ENCODE data around the gene FAM110A.

The FAM110A gene

DNA sequence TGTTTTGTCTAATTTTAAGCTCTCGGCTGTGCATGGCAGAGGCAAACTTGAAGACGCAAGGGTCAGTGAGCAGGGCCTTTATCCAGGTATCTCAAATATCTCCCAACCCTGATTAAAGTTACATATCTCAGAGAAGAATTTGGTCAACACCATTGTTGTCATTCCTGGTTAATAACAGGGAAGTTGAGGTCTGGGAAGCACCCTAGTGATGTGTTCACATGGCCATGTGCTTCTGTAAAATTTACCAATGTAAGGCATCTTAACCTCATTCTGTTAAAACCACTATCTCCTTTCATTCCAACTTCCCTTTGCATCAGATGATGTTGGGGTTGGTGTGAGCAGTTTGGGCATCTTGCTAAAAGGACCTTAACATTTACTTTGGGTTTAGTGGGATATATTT, 4.0 kb upstream of the FAM110A start:
- ChIA-PET CTCF (interaction anchor here (1.0 to 1.8 kb wide), 2 partner anchors 15 to 128 kb away, joined by 3 to 6 read pairs; no protein-coding TSS in a partner anchor), POLR2A (interaction anchor here (0.6 kb wide), 1 partner anchor 348 kb away, joined by 3 read pairs; no protein-coding TSS in a partner anchor)
- DNase-seq: peak in 1 of 3 donors; percentile 46
- peak overlapping the region in 1 of 2 experiments; percentile 15 for H3K27ac ChIP-seq (ENCODE audit: insufficient read depth in 1 of 2, low read depth in 1 of 2, low read length in 2 of 2, poor library complexity in 1 of 2, severe bottlenecking in 2 of 2)
- H3K36me3 ChIP-seq (ENCODE audit: control insufficient read depth in 4 of 4, insufficient read depth in 4 of 4, low read length in 3 of 4): no peaks in the 10 kb centered on the region
- peaks cover 0 to 37% (median 19%) of the 10 kb centered on the region in 4 experiments for H3K4me1 ChIP-seq (ENCODE audit: control extremely low read depth in 1 of 4, control insufficient read depth in 4 of 4, insufficient read depth in 4 of 4, low read length in 3 of 4)
- H3K27me3 ChIP-seq (replicated peaks in 2 of 5; ENCODE audit: control insufficient read depth in 4 of 5, insufficient read depth in 5 of 5, low read length in 4 of 5): no peaks in the 10 kb centered on the region
- 93% methylated on average over 2 of the region's 2 CpGs for WGBS (ENCODE audit: insufficient coverage)
- no peak overlapping the region for H3K4me3 ChIP-seq (ENCODE audit: control insufficient read depth in 1 of 7, extremely low read depth in 1 of 7, insufficient read depth in 4 of 7, low read depth in 2 of 7, low read length in 6 of 7)
- H3K9me3 ChIP-seq (ENCODE audit: control extremely low read depth in 1 of 5, control insufficient read depth in 4 of 5, insufficient read depth in 2 of 5, low read depth in 1 of 5, low read length in 4 of 5): no peaks in the 10 kb centered on the region

DNA sequence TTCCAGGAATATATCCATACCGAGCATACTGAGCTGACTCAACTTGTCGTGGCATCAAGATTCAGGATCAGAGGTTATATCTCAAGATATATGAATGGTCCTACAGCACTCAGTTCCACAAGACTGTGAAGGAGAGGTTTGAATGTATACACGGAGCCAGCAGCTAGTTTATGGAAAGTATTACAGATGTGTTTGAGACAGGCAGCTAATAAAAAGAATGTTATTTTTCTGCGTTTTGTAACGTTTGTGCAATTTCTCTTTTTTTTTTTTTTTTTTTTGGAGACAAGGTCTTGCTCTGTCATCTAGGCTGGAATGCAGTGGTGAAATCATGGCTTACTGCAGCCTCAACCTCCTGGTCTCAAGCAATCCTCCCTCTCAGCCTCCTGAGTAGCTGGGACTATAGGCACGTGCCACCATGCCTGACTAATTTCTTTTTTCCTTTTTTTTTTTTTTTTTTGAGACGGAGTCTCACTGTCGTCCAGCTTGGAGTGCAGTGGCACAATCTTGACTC, 3.4 kb upstream of the FAM110A start:
- Histone ChIP-seq H3K36me3 (ENCODE audit: control insufficient read depth in 4 of 4, insufficient read depth in 4 of 4, low read length in 3 of 4) (no peaks in the 10 kb centered on the region), H3K9me3 (ENCODE audit: control extremely low read depth in 1 of 5, control insufficient read depth in 4 of 5, insufficient read depth in 2 of 5, low read depth in 1 of 5, low read length in 4 of 5) (no peaks in the 10 kb centered on the region), H3K27me3 (replicated peaks in 2 of 5; ENCODE audit: control insufficient read depth in 4 of 5, insufficient read depth in 5 of 5, low read length in 4 of 5) (no peaks in the 10 kb centered on the region), H3K4me3 (ENCODE audit: control insufficient read depth in 1 of 7, extremely low read depth in 1 of 7, insufficient read depth in 4 of 7, low read depth in 2 of 7, low read length in 6 of 7) (no peak overlapping the region), H3K27ac (ENCODE audit: insufficient read depth in 1 of 2, low read depth in 1 of 2, low read length in 2 of 2, poor library complexity in 1 of 2, severe bottlenecking in 2 of 2) (no peak overlapping the region), H3K4me1 (ENCODE audit: control extremely low read depth in 1 of 4, control insufficient read depth in 4 of 4, insufficient read depth in 4 of 4, low read length in 3 of 4) (peaks cover 0 to 42% (median 24%) of the 10 kb centered on the region in 4 experiments)
- ChIA-PET POLR2A (interaction anchor here (0.6 kb wide), 1 partner anchor 347 kb away, joined by 3 read pairs; no protein-coding TSS in a partner anchor), CTCF (interaction anchor here (1.0 to 1.8 kb wide), 2 partner anchors 16 to 127 kb away, joined by 3 to 6 read pairs; no protein-coding TSS in a partner anchor)
- 96% methylated on average over 5 of the region's 8 CpGs for WGBS (ENCODE audit: insufficient coverage)
- DNase-seq: no peak

DNA sequence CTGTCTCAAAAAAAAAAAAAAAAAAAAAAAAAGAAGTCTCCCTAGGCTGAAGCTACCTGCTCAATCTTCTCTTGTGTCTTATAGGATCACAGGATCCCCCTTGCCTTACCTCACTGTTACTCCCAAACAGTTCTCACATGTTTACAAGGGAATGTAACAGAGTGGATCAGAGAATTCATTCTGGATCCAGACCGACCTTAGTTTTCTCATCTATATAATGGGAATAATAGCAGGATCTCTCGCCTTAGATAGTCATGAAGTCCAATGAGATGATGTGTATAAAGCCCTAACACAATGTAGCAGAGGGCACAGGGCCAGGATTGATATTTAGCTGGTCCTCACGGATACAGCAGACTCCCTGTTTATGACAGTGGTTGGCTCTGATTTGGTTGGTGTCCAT, 2.3 kb upstream of the FAM110A start:
- POLR2A ChIA-PET: no interaction called here
- CTCF ChIA-PET: interaction anchor here (0.9 to 3.9 kb wide), 5 partner anchors 13 to 126 kb away, joined by 3 to 22 read pairs (median 5); partner anchors contain the start of gene ANGPT4
- Histone ChIP-seq H3K27ac (ENCODE audit: insufficient read depth in 1 of 2, low read depth in 1 of 2, low read length in 2 of 2, poor library complexity in 1 of 2, severe bottlenecking in 2 of 2) (no peak overlapping the region), H3K27me3 (replicated peaks in 2 of 5; ENCODE audit: control insufficient read depth in 4 of 5, insufficient read depth in 5 of 5, low read length in 4 of 5) (no peaks in the 10 kb centered on the region), H3K36me3 (ENCODE audit: control insufficient read depth in 4 of 4, insufficient read depth in 4 of 4, low read length in 3 of 4) (no peaks in the 10 kb centered on the region), H3K4me1 (ENCODE audit: control extremely low read depth in 1 of 4, control insufficient read depth in 4 of 4, insufficient read depth in 4 of 4, low read length in 3 of 4) (peaks cover 0 to 46% (median 32%) of the 10 kb centered on the region in 4 experiments), H3K4me3 (ENCODE audit: control insufficient read depth in 1 of 7, extremely low read depth in 1 of 7, insufficient read depth in 4 of 7, low read depth in 2 of 7, low read length in 6 of 7) (no peak overlapping the region), H3K9me3 (ENCODE audit: control extremely low read depth in 1 of 5, control insufficient read depth in 4 of 5, insufficient read depth in 2 of 5, low read depth in 1 of 5, low read length in 4 of 5) (no peaks in the 10 kb centered on the region)
- WGBS (ENCODE audit: insufficient coverage): 100% methylated on average over 2 of the region's 3 CpGs
- DNase-seq: no peak

DNA sequence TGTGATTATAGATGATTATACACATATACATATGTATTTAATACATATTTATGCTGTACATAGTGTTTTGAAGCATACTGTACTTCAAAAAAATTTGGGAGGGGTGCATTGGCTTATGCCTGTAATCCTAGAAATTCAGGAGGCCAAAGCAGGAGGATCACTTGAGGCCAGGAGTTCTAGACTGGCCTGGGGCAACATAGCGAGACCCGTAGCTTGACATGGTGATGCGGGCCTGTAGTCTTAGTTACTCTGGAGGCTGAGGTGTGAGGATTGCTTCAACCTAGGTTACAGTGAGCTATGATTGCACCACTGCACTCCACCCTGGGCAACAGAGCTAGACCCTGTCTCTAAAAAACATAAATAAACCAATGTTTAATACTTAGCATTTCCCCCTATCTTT, 1.6 kb upstream of the FAM110A start:
- ChIA-PET CTCF (interaction anchor here (0.9 to 3.9 kb wide), 9 partner anchors 9 to 276 kb away, joined by 3 to 22 read pairs (median 4); partner anchors contain the start of gene ANGPT4), POLR2A (no interaction called here)
- peaks cover 0 to 53% (median 33%) of the 10 kb centered on the region in 4 experiments for H3K4me1 ChIP-seq (ENCODE audit: control extremely low read depth in 1 of 4, control insufficient read depth in 4 of 4, insufficient read depth in 4 of 4, low read length in 3 of 4)
- H3K27ac ChIP-seq (ENCODE audit: insufficient read depth in 1 of 2, low read depth in 1 of 2, low read length in 2 of 2, poor library complexity in 1 of 2, severe bottlenecking in 2 of 2): no peak overlapping the region
- no peaks in the 10 kb centered on the region for H3K9me3 ChIP-seq (ENCODE audit: control extremely low read depth in 1 of 5, control insufficient read depth in 4 of 5, insufficient read depth in 2 of 5, low read depth in 1 of 5, low read length in 4 of 5)
- DNase-seq: no peak
- no peak overlapping the region for H3K4me3 ChIP-seq (ENCODE audit: control insufficient read depth in 1 of 7, extremely low read depth in 1 of 7, insufficient read depth in 4 of 7, low read depth in 2 of 7, low read length in 6 of 7)
- 100% methylated on average over 3 of the region's 3 CpGs for WGBS (ENCODE audit: insufficient coverage)
- H3K36me3 ChIP-seq (ENCODE audit: control insufficient read depth in 4 of 4, insufficient read depth in 4 of 4, low read length in 3 of 4): no peaks in the 10 kb centered on the region
- H3K27me3 ChIP-seq (replicated peaks in 2 of 5; ENCODE audit: control insufficient read depth in 4 of 5, insufficient read depth in 5 of 5, low read length in 4 of 5): no peaks in the 10 kb centered on the region

DNA sequence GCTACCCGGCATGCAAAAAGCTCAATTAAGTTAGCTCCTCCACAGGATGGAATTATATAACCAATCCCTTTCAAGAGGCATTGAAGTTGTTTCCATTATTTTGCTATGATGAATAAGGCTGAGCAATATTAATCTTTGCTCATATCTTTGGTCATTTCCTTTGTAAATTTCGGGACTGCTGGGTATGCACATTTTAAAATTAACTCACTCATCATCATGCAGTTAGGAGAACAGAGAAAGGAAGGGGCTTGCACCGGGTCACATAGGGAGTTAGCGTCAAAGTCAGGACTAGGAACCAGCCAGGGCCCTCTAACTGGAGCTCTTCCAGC, 430 bp upstream of the FAM110A start:
- Histone ChIP-seq H3K27ac (ENCODE audit: insufficient read depth in 1 of 2, low read depth in 1 of 2, low read length in 2 of 2, poor library complexity in 1 of 2, severe bottlenecking in 2 of 2) (peak overlapping the region; percentile 46 to 90), H3K4me3 (ENCODE audit: control insufficient read depth in 1 of 7, extremely low read depth in 1 of 7, insufficient read depth in 4 of 7, low read depth in 2 of 7, low read length in 6 of 7) (peak overlapping the region; percentile 23 to 90 (median 82)), H3K36me3 (ENCODE audit: control insufficient read depth in 4 of 4, insufficient read depth in 4 of 4, low read length in 3 of 4) (no peaks in the 10 kb centered on the region), H3K4me1 (ENCODE audit: control extremely low read depth in 1 of 4, control insufficient read depth in 4 of 4, insufficient read depth in 4 of 4, low read length in 3 of 4) (peaks cover 0 to 60% (median 38%) of the 10 kb centered on the region in 4 experiments), H3K27me3 (replicated peaks in 2 of 5; ENCODE audit: control insufficient read depth in 4 of 5, insufficient read depth in 5 of 5, low read length in 4 of 5) (no peaks in the 10 kb centered on the region), H3K9me3 (ENCODE audit: control extremely low read depth in 1 of 5, control insufficient read depth in 4 of 5, insufficient read depth in 2 of 5, low read depth in 1 of 5, low read length in 4 of 5) (no peaks in the 10 kb centered on the region)
- ChIA-PET POLR2A (interaction anchor here (1.2 to 2.2 kb wide), 2 partner anchors 10 to 12 kb away, joined by 4 to 9 read pairs; no protein-coding TSS in a partner anchor), CTCF (interaction anchor here (0.8 to 3.9 kb wide), 11 partner anchors 10 to 275 kb away, joined by 3 to 22 read pairs (median 4); no protein-coding TSS in a partner anchor)
- DNase-seq: peak in 1 of 3 donors; percentile 58
- WGBS (ENCODE audit: insufficient coverage): 0% methylated on average over 2 of the region's 4 CpGs

DNA sequence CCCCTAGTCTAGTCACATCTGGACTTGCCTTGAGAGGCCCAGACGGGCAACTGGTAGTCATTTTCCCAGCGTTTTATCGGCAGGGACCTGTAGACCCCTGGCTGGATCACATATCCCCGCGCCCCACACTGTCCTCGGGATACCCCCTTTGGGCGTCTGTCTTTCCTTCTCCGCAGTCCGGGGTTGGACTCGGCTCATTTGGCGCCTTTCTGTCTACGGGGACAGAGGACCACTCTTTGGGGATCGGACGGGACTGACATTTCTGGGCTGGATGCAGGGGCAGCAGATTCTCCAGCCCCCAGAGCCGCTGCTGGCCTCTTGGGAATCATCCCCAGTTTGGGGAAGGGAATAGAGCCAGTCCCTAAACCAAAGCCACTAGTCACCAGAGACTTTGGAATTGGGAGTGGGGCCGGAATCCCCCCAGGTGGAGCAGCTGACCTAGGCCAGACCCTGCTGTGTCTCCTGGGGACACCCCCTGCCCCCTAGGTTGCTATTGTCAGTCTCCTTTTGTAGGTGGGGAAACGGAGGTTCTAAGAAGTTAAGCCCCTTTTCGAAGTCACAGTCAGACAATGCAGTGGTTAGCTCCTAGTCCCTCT, 734 bp downstream of the FAM110A start:
- H3K36me3 ChIP-seq (ENCODE audit: control insufficient read depth in 4 of 4, insufficient read depth in 4 of 4, low read length in 3 of 4): no peaks in the 10 kb centered on the region

DNA sequence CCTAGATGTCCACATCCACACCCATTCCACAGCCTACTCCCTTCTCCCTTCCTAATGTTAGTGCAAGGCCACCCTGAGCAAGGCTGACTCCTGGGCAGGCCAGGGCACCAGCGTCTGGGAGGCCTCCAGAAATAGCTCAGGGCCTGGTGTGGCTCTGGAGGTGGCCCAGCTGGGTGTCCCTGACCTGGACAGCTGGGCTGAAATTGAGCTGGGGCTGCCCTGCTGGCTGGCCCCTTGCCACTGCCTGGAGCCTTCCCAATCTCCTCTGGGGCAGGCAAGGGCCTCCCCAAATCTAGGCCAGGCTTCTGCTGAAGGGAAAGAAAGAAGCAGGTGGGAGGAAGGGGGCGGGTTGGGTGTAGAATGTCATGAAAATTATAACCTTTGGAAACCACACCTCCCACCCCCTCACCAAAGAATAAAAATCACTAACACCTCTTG, 2.1 kb downstream of the FAM110A start:
- CTCF ChIA-PET: no interaction called here
- no peaks in the 10 kb centered on the region for H3K27me3 ChIP-seq (replicated peaks in 2 of 5; ENCODE audit: control insufficient read depth in 4 of 5, insufficient read depth in 5 of 5, low read length in 4 of 5)
- H3K4me1 ChIP-seq (ENCODE audit: control extremely low read depth in 1 of 4, control insufficient read depth in 4 of 4, insufficient read depth in 4 of 4, low read length in 3 of 4): peaks cover 0 to 48% (median 36%) of the 10 kb centered on the region in 4 experiments
- POLR2A ChIA-PET: no interaction called here
- H3K9me3 ChIP-seq (ENCODE audit: control extremely low read depth in 1 of 5, control insufficient read depth in 4 of 5, insufficient read depth in 2 of 5, low read depth in 1 of 5, low read length in 4 of 5): no peaks in the 10 kb centered on the region
- no peaks in the 10 kb centered on the region for H3K36me3 ChIP-seq (ENCODE audit: control insufficient read depth in 4 of 4, insufficient read depth in 4 of 4, low read length in 3 of 4)
- H3K4me3 ChIP-seq (ENCODE audit: control insufficient read depth in 1 of 7, extremely low read depth in 1 of 7, insufficient read depth in 4 of 7, low read depth in 2 of 7, low read length in 6 of 7): peak overlapping the region in 1 of 7 experiments; percentile 51
- no peak for DNase-seq
- H3K27ac ChIP-seq (ENCODE audit: insufficient read depth in 1 of 2, low read depth in 1 of 2, low read length in 2 of 2, poor library complexity in 1 of 2, severe bottlenecking in 2 of 2): no peak overlapping the region
- 67% methylated on average over 1 of the region's 2 CpGs for WGBS (ENCODE audit: insufficient coverage)

More for the DNA sequence above, 734 bp downstream of the FAM110A start:
- Histone ChIP-seq H3K27ac (ENCODE audit: insufficient read depth in 1 of 2, low read depth in 1 of 2, low read length in 2 of 2, poor library complexity in 1 of 2, severe bottlenecking in 2 of 2) (peak overlapping the region; percentile 72 to 90), H3K9me3 (ENCODE audit: control extremely low read depth in 1 of 5, control insufficient read depth in 4 of 5, insufficient read depth in 2 of 5, low read depth in 1 of 5, low read length in 4 of 5) (no peaks in the 10 kb centered on the region), H3K4me3 (ENCODE audit: control insufficient read depth in 1 of 7, extremely low read depth in 1 of 7, insufficient read depth in 4 of 7, low read depth in 2 of 7, low read length in 6 of 7) (peak overlapping the region; percentile 54 to 90 (median 82)), H3K4me1 (ENCODE audit: control extremely low read depth in 1 of 4, control insufficient read depth in 4 of 4, insufficient read depth in 4 of 4, low read length in 3 of 4) (peaks cover 0 to 54% (median 36%) of the 10 kb centered on the region in 4 experiments), H3K27me3 (replicated peaks in 2 of 5; ENCODE audit: control insufficient read depth in 4 of 5, insufficient read depth in 5 of 5, low read length in 4 of 5) (no peaks in the 10 kb centered on the region)
- ChIA-PET CTCF (interaction anchor here (1.2 to 3.9 kb wide), 4 partner anchors 9 to 16 kb away, joined by 4 to 22 read pairs (median 10); no protein-coding TSS in a partner anchor), POLR2A (interaction anchor here (1.2 to 2.2 kb wide), 2 partner anchors 9 to 11 kb away, joined by 4 to 9 read pairs; no protein-coding TSS in a partner anchor)
- 4% methylated on average over 15 of the region's 18 CpGs for WGBS (ENCODE audit: insufficient coverage)
- DNase-seq: no peak
